KG1 (cell line): ENCODE data around the gene ARHGAP42.
A peak's percentile ranks its signal among the peaks of the same experiment; 100 is the strongest.

Experiments used
- DNase-seq: peaks from one replicate; lab custom pipeline; 2025; lab: John Stamatoyannopoulos, UW

The ARHGAP42 gene

GRCh38 chr11:100682247-100682969 is 4.7 kb upstream of the ARHGAP42 start:
- no peak for DNase-seq

- DNase-seq = no peak
Measured at GRCh38 chr11:100683126-100683525, 4.0 kb upstream of the ARHGAP42 start.

GRCh38 chr11:100684101-100685065 is 2.7 kb upstream of the ARHGAP42 start:
- no peak for DNase-seq

GRCh38 chr11:100686476-100687053 is 523 bp upstream of the ARHGAP42 start:
- DNase-seq = no peak

- peak; percentile 30 for DNase-seq
Measured at GRCh38 chr11:100687630-100688395, 725 bp downstream of the ARHGAP42 start.

- no peak for DNase-seq
Measured at GRCh38 chr11:100689141-100689540, 2.1 kb downstream of the ARHGAP42 start.

GRCh38 chr11:100691896-100692653 is 5.0 kb downstream of the ARHGAP42 start:
- no peak for DNase-seq

GRCh38 chr11:100695911-100696310 is 8.8 kb downstream of the ARHGAP42 start:
- no peak for DNase-seq

- no peak for DNase-seq
Measured at GRCh38 chr11:100703139-100703538, 16.1 kb downstream of the ARHGAP42 start.

- no peak for DNase-seq
Measured at GRCh38 chr11:100703801-100704575, 16.9 kb downstream of the ARHGAP42 start.

GRCh38 chr11:100705447-100705846 is 18.4 kb downstream of the ARHGAP42 start:
- no peak for DNase-seq

GRCh38 chr11:100706179-100706578 is 19.1 kb downstream of the ARHGAP42 start:
- DNase-seq = no peak

- no peak for DNase-seq
Measured at GRCh38 chr11:100709233-100709957, 22.3 kb downstream of the ARHGAP42 start.

GRCh38 chr11:100711984-100712383 is 24.9 kb downstream of the ARHGAP42 start:
- DNase-seq = no peak

GRCh38 chr11:100712583-100712982 is 25.5 kb downstream of the ARHGAP42 start:
- DNase-seq = no peak

GRCh38 chr11:100715165-100715761 is 28.2 kb downstream of the ARHGAP42 start:
- no peak for DNase-seq

GRCh38 chr11:100716838-100717237 is 29.8 kb downstream of the ARHGAP42 start:
- no peak for DNase-seq

GRCh38 chr11:100719362-100719761 is 32.3 kb downstream of the ARHGAP42 start:
- no peak for DNase-seq

GRCh38 chr11:100719809-100720221 is 32.7 kb downstream of the ARHGAP42 start:
- no peak for DNase-seq
